Activated CD4-positive, alpha-beta T cell treated with anti-CD3 and anti-CD28 coated beads, Interleukin-2, amount 10 ng/mL, durations not matched to agents 24 days and 14 days (primary cell): ENCODE measurements around the gene PIEZO1. TPM values are rescaled to one million over a fixed set of nuclear protein-coding genes. Genes with fewer than 3 reads are reported as not detected.
A peak's percentile ranks its signal among the peaks of the same experiment; 100 is the strongest.

ENCODE experiments used
- DNase-seq: peaks from one replicate; pipeline ENCODE4 v3.0.0; 2022
- H3K27ac Mint-ChIP-seq: one replicate; pipeline ENCODE4 v1.8.0; 2022; ENCODE audit warnings: mild to moderate bottlenecking, mixed read lengths
- H3K27me3 Mint-ChIP-seq: one replicate; pipeline ENCODE4 v1.8.0; 2022; ENCODE audit warnings: mixed read lengths
- H3K36me3 Mint-ChIP-seq: one replicate; pipeline ENCODE4 v1.8.0; 2022; ENCODE audit warnings: low read depth, mild to moderate bottlenecking, mixed read lengths
- H3K4me1 Mint-ChIP-seq: one replicate; pipeline ENCODE4 v1.8.0; 2021; ENCODE audit warnings: mixed read lengths
- H3K4me3 Mint-ChIP-seq: one replicate; pipeline ENCODE4 v1.8.0; 2022; ENCODE audit warnings: mild to moderate bottlenecking, moderate library complexity, mixed read lengths
- H3K9me3 Mint-ChIP-seq: one replicate; pipeline ENCODE4 v1.8.0; 2021; ENCODE audit warnings: mixed read lengths
- intact Hi-C: fragments of 100-400 bp; cut with micrococcal nuclease; formaldehyde crosslinking; loops from one replicate; pipeline ENCODE4 v1.15.1; 2023
- total RNA-seq: library from RNA; stranded (reverse); gene quantifications from 2 replicates; pipeline ENCODE4 v1.2.3, GENCODE V29; 2022

The PIEZO1 gene
- total RNA-seq, 1 donor from 2014 or later, result 226 TPM

DNA sequence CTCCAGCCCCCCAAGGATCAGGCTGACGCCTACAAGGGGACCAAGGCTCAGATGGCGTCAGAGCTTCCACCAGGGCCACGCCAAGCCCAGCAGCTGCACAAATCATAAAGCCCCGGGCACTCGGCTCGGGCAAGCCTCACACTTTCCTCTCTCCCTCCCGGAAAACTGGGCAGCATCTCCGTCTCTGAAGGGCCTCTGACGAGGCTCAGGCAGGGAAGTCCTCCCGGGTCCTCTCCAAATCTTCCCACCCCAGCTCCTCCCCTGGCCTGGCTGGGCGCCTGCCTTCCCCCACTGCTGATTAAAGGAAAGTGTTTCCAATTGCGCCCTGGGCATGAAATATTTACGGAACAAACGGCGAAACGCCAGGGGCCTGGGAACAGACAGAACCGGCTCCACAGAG is 38.5 kb downstream of the PIEZO1 start:
- DNase-seq, result no peak
- Mint-ChIP-seq H3K4me3 (no peak overlapping the region), H3K27ac (no peak overlapping the region), H3K27me3 (no peaks in the 10 kb centered on the region), H3K36me3 (peaks cover 5% of the 10 kb centered on the region), H3K4me1 (peaks cover 23% of the 10 kb centered on the region), H3K9me3 (no peaks in the 10 kb centered on the region)
- intact Hi-C loops, result loop anchor here (5.0 to 10.0 kb wide), 2 partner anchors 418 to 471 kb away; partner anchors contain the start of gene ZNF778

DNA sequence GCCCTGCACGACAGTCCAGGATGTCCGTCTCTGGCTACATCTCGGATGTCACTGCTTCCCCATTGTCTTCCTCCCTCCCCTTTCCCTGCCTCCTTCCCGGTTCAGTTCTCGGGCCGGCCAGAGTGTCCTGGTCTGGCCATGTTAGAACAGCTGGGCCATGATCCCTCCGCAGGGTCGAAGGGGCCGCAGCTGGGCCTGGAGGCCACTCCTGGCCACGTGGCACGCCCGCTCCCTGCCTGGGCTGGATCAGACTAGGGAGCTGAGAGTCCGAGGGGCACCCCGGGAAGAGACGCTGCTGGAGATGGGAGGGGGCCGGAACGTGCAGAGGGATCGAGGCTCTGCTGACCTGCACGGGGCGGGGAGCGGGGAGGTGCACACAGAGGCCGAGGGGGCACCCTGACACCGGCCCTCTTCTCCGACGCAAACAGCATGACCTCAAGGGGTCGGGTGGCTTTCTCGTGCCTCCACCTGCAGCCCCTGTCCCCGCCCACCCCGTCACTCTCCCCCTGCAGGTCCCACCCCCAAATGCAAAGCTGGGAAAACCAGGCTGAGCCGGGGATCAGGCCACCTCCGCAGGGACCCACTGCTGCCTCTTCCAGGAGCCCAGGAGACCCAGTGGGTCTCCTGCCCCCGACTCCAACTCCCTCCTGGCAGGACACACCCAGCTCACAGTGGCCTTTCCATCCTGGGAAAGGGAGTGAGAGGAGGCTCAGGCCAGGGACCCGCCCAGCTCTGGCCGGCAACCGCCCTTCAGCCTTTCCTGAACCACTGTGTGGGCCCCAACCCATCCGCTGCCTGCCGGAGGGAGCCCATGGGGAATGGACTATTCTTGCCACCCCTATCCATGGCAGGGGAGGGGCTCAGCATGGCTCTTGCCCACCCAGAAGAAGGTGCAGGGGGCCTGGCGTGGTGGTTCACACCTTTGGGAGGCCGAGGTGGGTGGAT is 40.2 kb downstream of the PIEZO1 start:
- Mint-ChIP-seq H3K27me3 (no peaks in the 10 kb centered on the region), H3K4me1 (peaks cover 23% of the 10 kb centered on the region), H3K9me3 (no peaks in the 10 kb centered on the region), H3K27ac (no peak overlapping the region), H3K4me3 (no peak overlapping the region), H3K36me3 (peaks cover 10% of the 10 kb centered on the region)
- DNase-seq, result no peak
- intact Hi-C loops, result loop anchor here (2.0 to 10.0 kb wide), 3 partner anchors 38 to 472 kb away; partner anchors contain the start of gene ZNF778

DNA sequence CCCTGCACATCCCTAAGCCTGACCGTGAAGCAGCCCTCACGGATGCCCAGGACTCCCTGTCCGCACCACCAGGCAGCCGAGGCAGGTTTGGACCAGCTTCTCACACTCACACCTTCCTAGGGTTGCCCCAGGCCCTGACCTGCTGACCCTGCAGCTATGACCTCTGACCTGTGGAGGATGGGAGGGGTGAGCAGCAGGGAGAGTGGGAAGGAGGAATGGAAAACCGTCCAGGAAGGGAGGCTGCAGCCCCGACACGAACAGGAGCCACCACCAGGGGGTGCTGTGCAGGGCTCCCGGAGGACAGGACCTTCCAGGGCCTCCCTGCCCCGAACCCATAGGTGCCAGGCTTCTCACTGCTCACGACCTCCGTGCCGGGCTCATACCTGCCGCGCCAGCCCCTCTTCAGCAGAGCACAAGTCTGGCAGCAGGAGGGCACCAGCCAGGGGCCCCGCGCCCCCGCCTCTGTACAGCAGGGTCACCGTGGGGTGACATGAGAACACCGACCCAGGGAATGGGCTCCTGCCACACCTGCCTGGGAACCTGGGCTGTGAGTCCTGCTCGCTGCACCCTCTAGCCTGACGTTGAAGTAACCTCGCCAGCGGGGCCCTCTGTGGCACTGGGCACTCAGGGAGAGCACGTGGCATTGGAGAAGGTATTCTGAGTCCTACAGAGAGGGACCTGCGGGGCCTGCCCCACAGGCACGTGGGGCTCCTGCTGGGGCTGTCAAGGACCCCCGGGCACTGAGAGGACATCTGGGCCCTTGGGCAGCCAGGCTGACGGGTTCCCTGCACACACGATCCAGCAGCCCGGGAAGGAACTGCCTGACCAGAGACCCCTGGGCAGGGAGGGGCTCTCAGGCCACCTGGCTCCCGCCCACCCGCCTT is 41.1 kb downstream of the PIEZO1 start:
- H3K27me3 Mint-ChIP-seq, result no peaks in the 10 kb centered on the region
- H3K9me3 Mint-ChIP-seq, result no peaks in the 10 kb centered on the region
- H3K36me3 Mint-ChIP-seq, result peaks cover 10% of the 10 kb centered on the region
- H3K27ac Mint-ChIP-seq, result no peak overlapping the region
- H3K4me3 Mint-ChIP-seq, result no peak overlapping the region
- DNase-seq, result peak; percentile 91
- peaks cover 23% of the 10 kb centered on the region for H3K4me1 Mint-ChIP-seq
- intact Hi-C loops, result loop anchor here (2.0 to 10.0 kb wide), 2 partner anchors 39 to 421 kb away; no protein-coding TSS in a partner anchor

DNA sequence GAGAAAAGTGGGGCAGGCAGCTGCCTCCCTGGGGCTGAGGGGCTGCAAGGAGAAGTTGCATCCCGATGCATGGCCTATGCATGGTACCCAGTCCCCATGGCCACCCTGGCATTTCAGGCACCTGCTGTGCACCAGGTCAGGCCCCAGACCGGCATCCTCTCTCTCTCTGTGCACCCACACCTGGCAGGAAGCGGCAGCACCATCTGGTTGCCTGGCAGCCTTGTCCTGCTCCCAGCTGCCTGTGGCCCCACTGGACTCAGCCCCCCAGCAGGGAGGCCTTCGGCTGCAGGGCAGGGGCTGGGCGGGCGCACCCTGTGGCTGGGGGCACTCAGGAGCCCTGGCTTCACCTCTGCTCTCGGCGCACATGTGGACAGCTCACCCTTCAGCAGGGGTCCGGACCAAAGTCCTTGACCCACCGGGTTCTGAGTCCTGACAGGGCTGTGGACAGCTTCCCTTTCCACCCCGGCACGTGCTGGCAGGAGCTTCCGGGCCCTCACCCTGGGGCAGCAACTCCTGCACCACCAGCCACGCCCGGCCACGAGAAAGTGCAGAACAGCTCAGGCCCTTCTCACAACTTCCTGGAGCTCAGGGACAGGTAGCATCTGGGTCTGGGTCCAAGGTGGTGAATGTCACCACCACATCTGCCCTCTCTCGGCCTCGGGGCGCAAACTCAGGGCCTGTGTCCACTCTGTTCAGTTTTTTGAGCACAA is 42.0 kb downstream of the PIEZO1 start:
- DNase-seq, result no peak
- intact Hi-C loops, result loop anchor here (10.0 kb wide), 1 partner anchor 422 kb away; no protein-coding TSS in a partner anchor
- Mint-ChIP-seq H3K36me3 (peaks cover 12% of the 10 kb centered on the region), H3K4me1 (peaks cover 21% of the 10 kb centered on the region), H3K27me3 (no peaks in the 10 kb centered on the region), H3K9me3 (no peaks in the 10 kb centered on the region), H3K4me3 (no peak overlapping the region), H3K27ac (no peak overlapping the region)

DNA sequence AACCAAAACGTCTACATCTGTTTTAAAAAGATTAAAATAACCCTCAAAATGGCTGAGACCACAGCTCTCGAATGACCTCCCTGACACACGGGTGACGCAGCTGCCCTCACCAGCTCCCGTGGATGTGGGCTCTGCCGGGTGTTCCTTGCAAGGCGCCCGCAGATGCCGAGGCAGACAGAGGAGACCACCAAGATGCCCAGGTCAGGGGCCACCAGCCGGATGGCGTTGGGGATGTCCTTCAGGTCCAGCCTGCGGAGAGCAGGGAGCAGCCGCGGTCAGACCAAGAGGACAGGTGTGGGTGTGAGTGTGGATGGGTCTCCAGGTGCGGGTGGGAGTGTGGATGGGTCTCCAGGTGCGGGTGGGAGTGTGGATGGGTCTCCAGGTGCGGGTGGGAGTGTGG is 43.7 kb downstream of the PIEZO1 start:
- no peaks in the 10 kb centered on the region for H3K9me3 Mint-ChIP-seq
- H3K4me3 Mint-ChIP-seq, result no peak overlapping the region
- H3K27ac Mint-ChIP-seq, result no peak overlapping the region
- peaks cover 18% of the 10 kb centered on the region for H3K4me1 Mint-ChIP-seq
- intact Hi-C loops, result loop anchor here (10.0 kb wide), 1 partner anchor 423 kb away; no protein-coding TSS in a partner anchor
- no peak for DNase-seq
- H3K27me3 Mint-ChIP-seq, result no peaks in the 10 kb centered on the region
- H3K36me3 Mint-ChIP-seq, result peaks cover 9% of the 10 kb centered on the region

DNA sequence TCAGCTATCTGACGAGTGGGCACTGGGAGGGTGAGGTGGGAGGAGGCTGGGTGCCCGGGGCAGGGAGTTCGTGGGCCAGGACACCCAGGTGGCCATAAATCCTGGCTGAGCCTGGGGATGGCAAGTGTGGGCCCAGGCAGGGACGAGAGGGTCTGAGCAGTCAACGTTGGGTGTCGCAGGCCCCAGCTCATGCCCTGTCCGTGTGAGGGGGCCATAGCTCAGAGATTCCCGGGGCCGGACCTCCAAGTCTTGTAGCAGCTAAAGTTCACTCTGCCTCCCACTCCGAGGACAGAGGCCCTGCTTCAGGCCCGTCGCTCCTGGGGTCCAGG is 44.3 kb downstream of the PIEZO1 start:
- no peaks in the 10 kb centered on the region for H3K27me3 Mint-ChIP-seq

DNA sequence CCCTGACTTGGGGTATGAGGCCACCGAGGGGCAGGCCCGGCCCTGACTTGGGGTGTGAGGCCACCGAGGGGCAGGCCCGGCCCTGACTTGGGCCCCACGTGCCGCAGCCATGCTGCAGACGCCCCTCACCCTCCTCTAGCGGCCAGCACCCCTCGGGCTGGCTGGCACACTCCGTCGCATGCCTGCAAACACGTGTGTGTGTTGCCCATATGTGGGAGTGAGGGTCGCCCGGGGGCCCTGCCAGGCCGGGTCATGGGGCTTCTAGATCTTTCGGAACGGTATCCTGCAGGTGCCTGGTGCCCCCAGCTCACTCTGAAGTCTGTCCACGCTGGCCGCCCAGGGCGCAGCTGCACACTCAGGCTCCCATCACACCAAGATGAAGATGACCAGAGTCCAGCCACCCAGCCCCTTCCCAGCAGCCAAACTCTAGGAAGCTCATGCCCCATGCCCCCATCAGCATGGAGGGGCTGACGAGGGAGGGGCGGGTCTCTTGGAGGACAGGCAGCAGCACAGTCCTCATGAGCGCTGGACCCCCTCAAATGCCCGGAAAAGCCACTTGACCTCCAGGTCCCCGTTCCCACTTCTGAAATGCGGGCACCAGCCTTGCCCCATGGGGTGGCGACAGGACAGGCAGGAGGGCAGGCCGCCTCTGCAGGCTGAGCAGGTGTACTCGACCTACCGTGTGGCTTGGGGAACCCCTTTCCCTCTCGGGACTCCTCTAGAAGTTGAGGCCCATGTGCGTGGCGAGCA is 44.9 kb downstream of the PIEZO1 start:
- intact Hi-C loops, result loop anchor here (10.0 kb wide), 1 partner anchor 425 kb away; no protein-coding TSS in a partner anchor
- H3K4me1 Mint-ChIP-seq, result peaks cover 8% of the 10 kb centered on the region
- H3K27ac Mint-ChIP-seq, result no peak overlapping the region
- H3K36me3 Mint-ChIP-seq, result peaks cover 9% of the 10 kb centered on the region
- no peak for DNase-seq
- no peaks in the 10 kb centered on the region for H3K9me3 Mint-ChIP-seq
- no peak overlapping the region for H3K4me3 Mint-ChIP-seq
- no peaks in the 10 kb centered on the region for H3K27me3 Mint-ChIP-seq

More for the DNA sequence above, 44.3 kb downstream of the PIEZO1 start:
- peaks cover 13% of the 10 kb centered on the region for H3K4me1 Mint-ChIP-seq
- H3K27ac Mint-ChIP-seq, result no peak overlapping the region
- DNase-seq, result no peak
- H3K36me3 Mint-ChIP-seq, result peaks cover 7% of the 10 kb centered on the region
- no peaks in the 10 kb centered on the region for H3K9me3 Mint-ChIP-seq
- intact Hi-C loops, result loop anchor here (10.0 kb wide), 1 partner anchor 424 kb away; no protein-coding TSS in a partner anchor
- no peak overlapping the region for H3K4me3 Mint-ChIP-seq

DNA sequence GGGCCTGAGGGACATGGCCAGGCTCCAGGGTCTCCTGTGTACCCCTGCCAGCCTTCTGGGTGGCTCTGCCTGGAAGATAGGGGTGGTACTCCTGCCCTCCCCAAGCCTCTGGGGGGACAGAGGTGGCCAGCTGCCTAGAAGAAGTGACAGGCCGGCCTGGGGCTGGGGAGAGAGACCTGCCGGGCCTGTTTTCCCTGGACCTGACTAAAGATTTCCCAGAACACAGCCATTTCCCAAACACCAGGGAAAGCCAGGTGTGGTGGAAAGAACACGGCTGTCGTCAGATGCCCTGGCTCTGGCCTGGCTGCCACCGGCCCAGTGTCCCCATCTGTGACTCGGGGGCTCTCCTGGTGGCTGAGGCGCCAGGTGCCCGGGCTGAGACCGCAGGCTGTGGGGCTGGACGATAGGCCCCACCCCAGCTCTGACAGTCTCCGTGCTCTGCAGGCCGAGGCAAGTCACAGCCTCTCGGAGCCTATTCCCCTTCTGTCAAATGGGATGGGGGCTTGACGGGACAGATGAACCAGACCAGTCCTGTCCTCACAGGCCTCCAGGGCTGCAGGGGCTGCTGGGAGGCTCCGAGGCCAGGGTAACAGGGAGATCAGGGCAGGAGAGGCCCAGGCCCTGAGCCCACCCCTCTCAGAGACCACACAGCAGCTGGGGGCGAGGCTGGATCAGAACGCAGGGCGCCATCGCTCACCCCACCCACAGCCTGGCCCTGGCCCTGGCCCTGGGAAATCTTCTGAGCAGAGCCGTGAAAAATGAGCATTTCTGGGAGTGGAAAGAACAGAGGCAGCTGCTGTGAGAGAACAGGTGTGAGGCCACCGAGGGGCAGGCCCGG is 45.7 kb downstream of the PIEZO1 start:
- Mint-ChIP-seq H3K4me3 (no peak overlapping the region), H3K36me3 (peaks cover 11% of the 10 kb centered on the region), H3K4me1 (peaks cover 5% of the 10 kb centered on the region), H3K9me3 (no peaks in the 10 kb centered on the region), H3K27me3 (no peaks in the 10 kb centered on the region), H3K27ac (no peak overlapping the region)
- no peak for DNase-seq
- intact Hi-C loops, result no loop called here

DNA sequence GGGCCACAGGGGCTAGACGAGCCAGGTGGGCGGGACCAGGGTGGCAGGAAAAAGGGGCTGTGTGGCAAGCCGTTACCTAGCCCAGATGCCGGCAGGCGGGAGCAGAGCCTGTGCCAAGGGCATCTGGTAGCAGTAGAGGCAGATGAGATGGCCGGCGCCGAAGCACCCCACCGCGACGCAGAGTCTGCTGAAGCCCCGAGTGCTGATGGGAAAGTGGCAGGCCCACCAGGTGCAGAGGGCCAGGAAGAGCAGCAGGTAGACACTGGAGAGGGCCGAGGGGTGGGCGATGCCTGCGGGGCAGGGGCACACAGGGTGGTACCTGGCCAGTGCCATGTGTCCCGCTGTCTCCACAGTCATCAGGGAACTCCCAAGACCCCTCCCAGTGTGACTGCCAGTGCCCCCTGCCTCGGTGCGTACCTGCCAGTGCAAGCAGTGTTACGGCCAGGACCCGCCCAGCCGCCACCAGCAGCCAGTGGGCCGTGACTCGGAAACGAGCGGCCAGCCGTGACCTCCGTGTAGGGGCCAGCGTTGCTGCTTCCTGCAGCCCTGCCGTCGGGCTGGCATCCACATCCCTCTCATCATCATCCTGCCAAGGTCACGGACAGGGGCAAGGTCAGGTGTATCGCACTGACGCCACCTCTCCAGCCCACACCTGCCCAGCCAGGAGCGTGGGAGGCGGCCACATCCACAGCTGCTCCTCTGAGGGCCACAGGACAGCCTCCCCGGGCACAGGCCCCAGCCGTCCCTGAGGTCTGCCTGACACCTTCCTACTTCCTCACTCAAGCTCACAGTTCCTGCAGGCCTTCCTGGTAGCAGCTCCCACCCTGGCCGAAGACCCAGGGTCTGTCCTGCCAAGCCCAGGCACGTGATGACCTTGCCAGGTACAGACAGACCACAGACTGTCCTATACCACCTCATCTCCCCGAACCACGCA is 46.6 kb downstream of the PIEZO1 start:
- Mint-ChIP-seq H3K36me3 (peaks cover 16% of the 10 kb centered on the region), H3K4me1 (no peaks in the 10 kb centered on the region), H3K27ac (no peak overlapping the region), H3K4me3 (no peak overlapping the region), H3K9me3 (no peaks in the 10 kb centered on the region), H3K27me3 (no peaks in the 10 kb centered on the region)
- intact Hi-C loops, result no loop called here
- no peak for DNase-seq

DNA sequence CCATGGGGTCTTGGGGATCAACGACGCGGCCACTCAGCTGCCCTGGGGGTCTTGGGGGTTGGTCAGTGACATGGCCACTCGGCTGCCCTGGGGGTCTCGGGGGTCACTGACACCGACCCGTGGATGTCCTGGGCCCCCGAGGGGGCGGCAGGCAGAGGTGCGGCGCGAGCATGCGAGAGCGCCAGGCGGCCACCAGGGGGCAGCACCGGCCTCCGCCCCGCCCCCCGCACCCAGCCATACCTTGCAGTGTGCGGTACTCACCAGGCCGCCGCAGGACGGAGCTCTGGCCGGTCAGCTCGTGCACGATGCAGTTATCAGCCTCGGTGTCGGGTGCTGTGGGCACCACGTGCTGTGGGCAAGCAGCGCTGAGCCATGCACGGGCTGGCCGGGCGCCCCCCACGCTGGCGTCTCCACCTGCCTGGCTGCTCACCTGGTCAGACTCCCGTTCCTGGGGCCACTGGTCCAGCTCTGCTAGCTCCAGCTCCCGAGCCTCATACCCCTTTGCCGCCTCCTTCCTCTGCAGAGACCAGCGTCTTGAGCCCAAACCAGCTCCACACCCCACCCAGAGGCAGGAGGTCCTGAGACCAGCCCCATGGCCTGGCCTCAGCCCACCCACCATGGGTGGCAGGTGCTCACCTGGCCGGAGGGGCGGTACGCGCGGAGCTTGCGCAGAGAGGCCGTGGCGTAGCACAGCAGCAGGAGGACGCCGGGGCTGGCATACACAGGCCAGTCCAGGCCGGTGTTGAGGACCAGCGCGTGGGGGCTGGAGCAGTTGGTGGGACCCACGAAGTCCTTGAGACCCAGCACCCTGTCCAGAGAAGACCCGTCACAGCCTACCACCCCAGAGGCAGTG is 47.5 kb downstream of the PIEZO1 start:
- DNase-seq, result peak; percentile 88
- Mint-ChIP-seq H3K36me3 (peaks cover 16% of the 10 kb centered on the region), H3K27me3 (no peaks in the 10 kb centered on the region), H3K4me1 (no peaks in the 10 kb centered on the region), H3K27ac (no peak overlapping the region), H3K4me3 (no peak overlapping the region), H3K9me3 (no peaks in the 10 kb centered on the region)
- intact Hi-C loops, result loop anchor here (1.0 kb wide), 2 partner anchors 31 to 48 kb away; partner anchors contain the start of genes CTU2, PIEZO1 and RNF166

DNA sequence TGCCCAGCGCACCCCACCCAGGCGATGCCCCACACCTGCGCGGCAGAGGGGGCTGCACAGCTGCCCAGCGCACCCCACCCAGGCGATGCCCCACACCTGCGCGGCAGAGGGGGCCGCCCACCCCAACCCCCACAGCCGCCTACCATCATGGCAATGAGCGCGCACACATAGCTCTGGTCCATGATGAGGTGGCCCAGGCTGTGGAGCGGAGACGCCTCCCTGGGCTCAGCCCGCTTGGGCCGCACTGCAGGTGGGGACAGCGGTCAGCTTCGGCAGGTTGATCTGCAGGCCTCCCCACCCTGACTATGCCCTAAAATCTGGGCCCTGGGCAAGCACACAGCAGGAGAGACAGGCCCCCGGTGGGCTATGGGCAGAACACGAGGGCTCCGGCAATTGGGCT is 48.5 kb downstream of the PIEZO1 start:
- intact Hi-C loops, result no loop called here
- H3K27me3 Mint-ChIP-seq, result no peaks in the 10 kb centered on the region
- peaks cover 22% of the 10 kb centered on the region for H3K36me3 Mint-ChIP-seq
- no peak overlapping the region for H3K4me3 Mint-ChIP-seq
- no peak overlapping the region for H3K27ac Mint-ChIP-seq
- no peaks in the 10 kb centered on the region for H3K4me1 Mint-ChIP-seq
- DNase-seq, result no peak
- no peaks in the 10 kb centered on the region for H3K9me3 Mint-ChIP-seq
